Effector memory CD8-positive, alpha-beta T cell (primary cell): Measurements from ENCODE around the gene ATRIP.

Source experiments
- ATAC-seq: fragments of 150-1000 bp; cut with Tn5 transposase; replicated peaks from 2 replicates; pipeline ENCODE4 v1.10.0; 2021; ENCODE audit warnings: mild to moderate bottlenecking, moderate library complexity
- DNase-seq, 3 experiments: peaks; one replicate each; pipeline ENCODE4 v3.0.0; 2021
- H3K27ac Mint-ChIP-seq, 2 donors: one replicate each; pipeline ENCODE4 v1.8.0; 2022; ENCODE audit warnings: mild to moderate bottlenecking in 2 of 2, mixed read lengths in 2 of 2, moderate library complexity in 2 of 2
- H3K27me3 Mint-ChIP-seq, 2 donors: one replicate each; pipeline ENCODE4 v1.8.0; 2022; ENCODE audit warnings: mixed read lengths in 2 of 2
- H3K36me3 Mint-ChIP-seq: one replicate; pipeline ENCODE4 v1.8.0; 2022; ENCODE audit warnings: mild to moderate bottlenecking, moderate library complexity, mixed read lengths; ENCODE audit not compliant: insufficient read depth
- H3K4me1 Mint-ChIP-seq, 2 donors: one replicate each; pipeline ENCODE4 v1.8.0; 2022; ENCODE audit warnings: low read depth in 2 of 2, mixed read lengths in 2 of 2
- H3K4me3 Mint-ChIP-seq, 2 donors: one replicate each; pipeline ENCODE4 v1.8.0; 2022; ENCODE audit warnings: mild to moderate bottlenecking in 2 of 2, mixed read lengths in 2 of 2, moderate library complexity in 2 of 2
- H3K9me3 Mint-ChIP-seq, 2 donors: one replicate each; pipeline ENCODE4 v1.8.0; 2022; ENCODE audit warnings: mixed read lengths in 2 of 2

Gene ATRIP

GRCh38 chr3:48413611-48414010 is 32.9 kb upstream of the ATRIP start:
- ATAC-seq (no peak), DNase-seq (no peak)
- H3K36me3 Mint-ChIP-seq = peaks cover 3% of the 10 kb centered on the region
- H3K27ac Mint-ChIP-seq = no peak overlapping the region
- H3K4me3 Mint-ChIP-seq = no peak overlapping the region
- no peaks in the 10 kb centered on the region for H3K27me3 Mint-ChIP-seq
- no peaks in the 10 kb centered on the region for H3K4me1 Mint-ChIP-seq
- H3K9me3 Mint-ChIP-seq = no peaks in the 10 kb centered on the region

- Mint-ChIP-seq H3K27ac (no peak overlapping the region), H3K36me3 (peaks cover 3% of the 10 kb centered on the region), H3K9me3 (no peaks in the 10 kb centered on the region), H3K27me3 (no peaks in the 10 kb centered on the region), H3K4me1 (no peaks in the 10 kb centered on the region), H3K4me3 (no peak overlapping the region)
- ATAC-seq (no peak), DNase-seq (no peak)
These were observed 31.9 kb upstream of the ATRIP start for GRCh38 chr3:48414376-48415250.

- H3K36me3 Mint-ChIP-seq = peaks cover 3% of the 10 kb centered on the region
- no peaks in the 10 kb centered on the region for H3K27me3 Mint-ChIP-seq
- DNase-seq = no peak
- no peak overlapping the region for H3K4me3 Mint-ChIP-seq
- H3K4me1 Mint-ChIP-seq = no peaks in the 10 kb centered on the region
- H3K27ac Mint-ChIP-seq = no peak overlapping the region
- no peak for ATAC-seq
- H3K9me3 Mint-ChIP-seq = no peaks in the 10 kb centered on the region
These were observed 31.1 kb upstream of the ATRIP start for GRCh38 chr3:48415251-48415953.

- no peak for DNase-seq
- no peak overlapping the region for H3K4me3 Mint-ChIP-seq
- H3K4me1 Mint-ChIP-seq = no peaks in the 10 kb centered on the region
- H3K9me3 Mint-ChIP-seq = no peaks in the 10 kb centered on the region
- H3K36me3 Mint-ChIP-seq = peaks cover 3% of the 10 kb centered on the region
- ATAC-seq = no peak
- H3K27ac Mint-ChIP-seq = no peak overlapping the region
- no peaks in the 10 kb centered on the region for H3K27me3 Mint-ChIP-seq
These were observed 30.4 kb upstream of the ATRIP start for GRCh38 chr3:48416091-48416505.

- Mint-ChIP-seq H3K4me3 (no peak overlapping the region), H3K4me1 (no peaks in the 10 kb centered on the region), H3K9me3 (no peaks in the 10 kb centered on the region), H3K36me3 (peaks cover 3% of the 10 kb centered on the region), H3K27ac (no peak overlapping the region), H3K27me3 (no peaks in the 10 kb centered on the region)
- ATAC-seq = no peak
- no peak for DNase-seq
These were observed 30.0 kb upstream of the ATRIP start for GRCh38 chr3:48416546-48416945.

GRCh38 chr3:48417529-48418108 is 28.9 kb upstream of the ATRIP start:
- Mint-ChIP-seq H3K4me1 (no peaks in the 10 kb centered on the region), H3K36me3 (peaks cover 3% of the 10 kb centered on the region), H3K9me3 (no peaks in the 10 kb centered on the region), H3K4me3 (no peak overlapping the region), H3K27ac (no peak overlapping the region), H3K27me3 (no peaks in the 10 kb centered on the region)
- no peak for ATAC-seq
- DNase-seq = no peak

- DNase-seq (no peak), ATAC-seq (no peak)
- Mint-ChIP-seq H3K27me3 (no peaks in the 10 kb centered on the region), H3K27ac (no peak overlapping the region), H3K4me1 (no peaks in the 10 kb centered on the region), H3K36me3 (peaks cover 3% of the 10 kb centered on the region), H3K4me3 (no peak overlapping the region), H3K9me3 (no peaks in the 10 kb centered on the region)
These were observed 28.4 kb upstream of the ATRIP start for GRCh38 chr3:48418140-48418539.

- H3K4me1 Mint-ChIP-seq = no peaks in the 10 kb centered on the region
These were observed 27.9 kb upstream of the ATRIP start for GRCh38 chr3:48418651-48419050.

GRCh38 chr3:48419149-48419548 is 27.4 kb upstream of the ATRIP start:
- H3K9me3 Mint-ChIP-seq = no peaks in the 10 kb centered on the region
- no peaks in the 10 kb centered on the region for H3K27me3 Mint-ChIP-seq
- H3K36me3 Mint-ChIP-seq = peaks cover 3% of the 10 kb centered on the region
- no peak overlapping the region for H3K27ac Mint-ChIP-seq
- ATAC-seq (no peak), DNase-seq (no peak)
- no peak overlapping the region for H3K4me3 Mint-ChIP-seq
- H3K4me1 Mint-ChIP-seq = no peaks in the 10 kb centered on the region

More at GRCh38 chr3:48418651-48419050, 27.9 kb upstream of the ATRIP start:
- Mint-ChIP-seq H3K4me3 (no peak overlapping the region), H3K27ac (no peak overlapping the region), H3K36me3 (peaks cover 3% of the 10 kb centered on the region), H3K27me3 (no peaks in the 10 kb centered on the region), H3K9me3 (no peaks in the 10 kb centered on the region)
- DNase-seq = no peak
- ATAC-seq = no peak

- ATAC-seq = no peak
- no peak overlapping the region for H3K27ac Mint-ChIP-seq
- no peaks in the 10 kb centered on the region for H3K9me3 Mint-ChIP-seq
- no peak overlapping the region for H3K4me3 Mint-ChIP-seq
- H3K36me3 Mint-ChIP-seq = peaks cover 3% of the 10 kb centered on the region
- no peaks in the 10 kb centered on the region for H3K4me1 Mint-ChIP-seq
- DNase-seq = no peak
- H3K27me3 Mint-ChIP-seq = no peaks in the 10 kb centered on the region
These were observed 26.9 kb upstream of the ATRIP start for GRCh38 chr3:48419597-48419996.

GRCh38 chr3:48420561-48420960 is 26.0 kb upstream of the ATRIP start:
- H3K27ac Mint-ChIP-seq = no peak overlapping the region

GRCh38 chr3:48422272-48422671 is 24.3 kb upstream of the ATRIP start:
- H3K27me3 Mint-ChIP-seq = peaks cover 0 to 2% of the 10 kb centered on the region in 2 donors
- H3K36me3 Mint-ChIP-seq = no peaks in the 10 kb centered on the region
- H3K4me3 Mint-ChIP-seq = no peak overlapping the region
- no peaks in the 10 kb centered on the region for H3K4me1 Mint-ChIP-seq
- DNase-seq = no peak
- H3K9me3 Mint-ChIP-seq = no peaks in the 10 kb centered on the region
- ATAC-seq = no peak
- peak overlapping the region in 1 of 2 donors; percentile 20 for H3K27ac Mint-ChIP-seq

More at GRCh38 chr3:48420561-48420960, 26.0 kb upstream of the ATRIP start:
- Mint-ChIP-seq H3K27me3 (no peaks in the 10 kb centered on the region), H3K4me1 (no peaks in the 10 kb centered on the region), H3K9me3 (no peaks in the 10 kb centered on the region), H3K4me3 (no peak overlapping the region), H3K36me3 (peaks cover under 1% of the 10 kb centered on the region)
- no peak for ATAC-seq
- no peak for DNase-seq

- H3K27me3 Mint-ChIP-seq = peaks cover 0 to 6% of the 10 kb centered on the region in 2 donors
- H3K4me1 Mint-ChIP-seq = peaks cover under 1 to 4% of the 10 kb centered on the region in 2 donors
- no peak overlapping the region for H3K4me3 Mint-ChIP-seq
- DNase-seq (no peak), ATAC-seq (no peak)
- H3K36me3 Mint-ChIP-seq = no peaks in the 10 kb centered on the region
- H3K27ac Mint-ChIP-seq = peak overlapping the region in 1 of 2 donors; percentile 36
- H3K9me3 Mint-ChIP-seq = no peaks in the 10 kb centered on the region
These were observed 23.9 kb upstream of the ATRIP start for GRCh38 chr3:48422681-48423080.
